HG03196 (cell line): ENCODE measurements around the gene PALLD.
A peak's percentile ranks its signal among the peaks of the same experiment; 100 is the strongest.

Experiments
- ATAC-seq: cut with Tn5 transposase; IDR thresholded peaks from one replicate; pipeline ENCODE4 v1.9.1; 2021; ENCODE audit not compliant: unreplicated experiment

PALLD gene

DNA sequence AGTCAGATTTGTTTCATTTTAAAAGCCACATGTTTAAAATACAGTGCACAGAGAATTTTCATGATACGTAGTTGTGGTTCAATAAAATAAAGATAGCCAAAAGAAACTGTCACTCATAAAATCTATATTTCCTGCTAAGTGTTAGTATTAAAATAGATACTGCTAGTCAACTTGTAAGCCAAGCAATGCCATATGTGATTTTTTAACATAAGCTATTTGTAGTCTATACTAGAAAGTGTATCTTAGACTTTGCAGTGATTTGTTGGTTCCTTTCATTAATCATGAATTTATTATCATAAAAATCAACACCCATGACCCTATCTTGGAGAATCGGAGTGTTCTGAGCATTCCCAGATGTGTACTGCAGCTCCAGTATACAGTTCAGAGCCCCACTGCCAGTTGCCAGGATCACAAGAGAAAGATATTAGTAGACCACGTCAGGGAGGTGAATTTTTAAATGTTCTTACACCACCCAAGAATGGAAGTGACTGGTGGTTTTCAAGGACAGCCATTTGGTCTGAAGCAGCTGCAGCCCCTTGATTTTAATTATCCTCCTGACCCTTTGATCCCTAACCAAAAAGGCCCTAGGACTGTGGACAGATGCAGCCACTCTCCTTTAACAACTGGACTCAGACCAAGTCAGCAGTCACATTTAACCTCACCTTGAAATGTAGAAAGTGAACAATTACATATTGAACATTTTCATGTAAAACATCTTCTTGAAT, 163.1 kb downstream of the PALLD start:
- ATAC-seq = no peak

DNA sequence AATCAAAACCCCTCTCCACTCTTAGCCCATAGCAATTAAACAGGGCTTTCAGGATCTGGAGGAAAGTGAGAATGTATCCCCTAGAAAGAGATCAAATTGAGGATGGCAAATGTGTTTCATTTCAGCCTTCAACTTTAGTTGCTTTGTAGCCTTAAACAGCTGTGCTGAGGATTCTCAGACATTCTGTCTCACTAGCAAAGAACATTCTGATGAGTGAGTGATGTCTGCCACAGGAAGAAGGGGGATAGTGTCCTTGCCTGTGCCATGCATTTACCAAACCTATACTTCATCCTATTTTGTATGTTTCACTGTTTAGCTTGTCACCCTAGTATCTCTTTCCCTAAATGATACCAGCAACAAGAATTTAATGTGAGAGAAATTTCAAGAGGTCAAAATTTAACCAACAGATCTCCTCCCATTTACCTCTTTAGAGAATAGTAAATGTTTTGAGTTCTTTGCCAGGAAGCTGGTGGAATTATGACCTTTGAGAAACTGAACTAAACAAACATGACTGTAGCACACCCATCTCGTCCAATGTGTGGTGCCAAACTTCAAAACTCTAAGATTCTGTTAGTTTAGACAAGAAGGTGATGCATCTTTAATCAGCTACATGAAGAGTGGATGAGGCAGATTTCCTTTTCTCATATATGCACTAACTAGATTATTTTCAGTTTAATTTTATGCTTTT, 165.6 kb downstream of the PALLD start:
- no peak for ATAC-seq

DNA sequence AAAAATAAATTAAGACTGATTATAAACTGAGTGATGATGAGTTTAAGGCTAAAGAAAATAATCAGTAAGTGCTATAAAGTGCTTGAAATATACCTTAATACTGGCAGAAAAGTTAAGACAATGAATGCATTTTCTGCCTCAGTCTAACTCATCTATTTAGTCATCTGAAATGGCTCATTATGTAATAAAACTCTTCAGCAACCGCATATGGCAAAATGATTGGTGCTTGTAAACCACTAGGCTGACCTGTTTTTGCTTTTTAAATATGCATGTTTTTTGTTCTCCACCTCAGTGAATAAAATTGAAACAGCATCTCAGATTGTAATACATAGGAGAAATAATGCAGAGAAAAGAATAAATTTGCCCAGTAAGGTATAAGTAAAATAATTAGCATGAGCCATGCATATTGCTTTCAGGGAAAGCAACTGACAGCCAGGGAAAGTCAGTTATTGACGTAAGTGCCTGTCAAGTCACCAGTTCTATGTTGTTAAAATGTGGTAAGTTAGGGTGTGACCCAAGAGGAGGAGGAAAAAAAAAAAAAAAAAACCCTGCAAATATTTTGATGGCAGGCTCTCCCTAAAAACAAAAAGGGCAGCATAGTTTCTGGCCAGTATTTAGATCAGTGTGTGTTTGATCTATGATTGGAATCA, 167.5 kb downstream of the PALLD start:
- ATAC-seq = no peak

DNA sequence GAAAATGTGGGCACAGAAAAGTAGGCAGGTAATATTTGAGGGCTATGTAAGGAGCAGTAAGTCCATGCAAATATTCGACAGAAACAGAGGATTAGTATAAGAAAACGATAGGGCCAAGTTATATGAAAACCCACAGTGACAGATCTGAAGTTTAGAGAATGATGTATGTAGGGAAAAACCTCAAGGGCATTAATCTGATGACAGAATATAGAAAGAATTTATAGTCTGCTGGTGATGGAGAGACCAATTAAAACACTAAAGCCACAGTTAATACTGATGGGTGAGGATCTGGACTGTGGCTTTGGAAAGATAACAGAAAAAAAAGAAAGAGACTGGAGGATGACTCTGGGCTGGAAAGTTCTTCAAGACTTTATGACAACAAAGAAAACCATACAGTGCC, 169.7 kb downstream of the PALLD start:
- ATAC-seq = no peak

DNA sequence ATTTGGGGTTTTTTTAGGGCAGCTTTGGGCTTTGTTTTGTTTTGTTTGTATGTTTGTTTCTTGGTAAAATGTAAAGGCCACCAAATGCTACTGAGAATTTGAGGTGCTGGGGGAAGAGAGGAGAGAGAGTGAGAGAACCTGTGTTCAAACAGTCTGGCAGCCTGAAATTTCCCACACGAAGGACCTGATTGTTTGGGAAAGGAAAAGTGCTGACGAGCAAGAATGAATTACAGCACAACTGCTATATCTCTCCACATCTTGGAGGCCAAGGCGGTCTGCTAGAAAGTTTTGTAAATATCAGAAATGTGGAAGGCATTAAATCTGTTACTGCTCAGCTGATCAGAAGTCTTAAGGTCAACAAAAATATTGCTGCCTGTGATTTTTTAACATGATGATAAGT, 170.5 kb downstream of the PALLD start:
- ATAC-seq = no peak

DNA sequence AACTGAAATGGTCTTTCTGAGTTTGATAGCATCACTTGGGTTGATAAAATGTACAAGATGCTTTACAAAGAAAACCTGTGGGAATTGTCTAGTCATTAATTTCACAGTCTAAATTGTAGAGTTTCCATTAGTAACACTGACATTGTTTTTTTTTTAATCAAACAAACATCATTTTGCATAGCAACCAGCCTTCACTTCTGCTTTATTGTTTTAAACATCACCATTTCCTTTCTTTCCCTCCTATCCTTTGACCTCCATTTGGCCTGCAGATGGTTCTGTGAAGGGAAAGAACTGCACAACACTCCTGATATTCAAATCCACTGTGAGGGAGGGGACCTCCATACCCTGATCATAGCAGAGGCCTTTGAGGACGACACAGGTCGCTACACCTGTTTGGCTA, 171.1 kb downstream of the PALLD start:
- ATAC-seq = no peak

DNA sequence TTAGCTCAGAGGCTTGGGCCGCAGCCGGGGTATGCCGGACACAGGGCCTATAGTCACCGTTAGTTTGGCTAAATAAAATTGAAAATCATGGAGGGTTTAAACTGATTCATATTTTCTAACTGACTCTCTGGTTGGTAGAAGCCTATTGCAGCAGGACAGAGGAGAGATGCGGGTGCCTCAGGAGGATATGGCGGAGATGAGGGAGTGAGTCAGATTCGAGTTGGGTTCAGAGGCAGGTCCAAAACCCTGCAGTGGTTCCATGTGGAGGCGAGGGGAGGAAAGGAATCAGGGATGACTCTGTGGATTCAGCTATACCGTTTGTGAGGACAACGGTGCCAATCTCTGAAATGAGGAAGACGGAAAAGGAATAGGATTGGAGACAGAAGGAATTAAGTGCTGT, 176.6 kb downstream of the PALLD start:
- no peak for ATAC-seq

DNA sequence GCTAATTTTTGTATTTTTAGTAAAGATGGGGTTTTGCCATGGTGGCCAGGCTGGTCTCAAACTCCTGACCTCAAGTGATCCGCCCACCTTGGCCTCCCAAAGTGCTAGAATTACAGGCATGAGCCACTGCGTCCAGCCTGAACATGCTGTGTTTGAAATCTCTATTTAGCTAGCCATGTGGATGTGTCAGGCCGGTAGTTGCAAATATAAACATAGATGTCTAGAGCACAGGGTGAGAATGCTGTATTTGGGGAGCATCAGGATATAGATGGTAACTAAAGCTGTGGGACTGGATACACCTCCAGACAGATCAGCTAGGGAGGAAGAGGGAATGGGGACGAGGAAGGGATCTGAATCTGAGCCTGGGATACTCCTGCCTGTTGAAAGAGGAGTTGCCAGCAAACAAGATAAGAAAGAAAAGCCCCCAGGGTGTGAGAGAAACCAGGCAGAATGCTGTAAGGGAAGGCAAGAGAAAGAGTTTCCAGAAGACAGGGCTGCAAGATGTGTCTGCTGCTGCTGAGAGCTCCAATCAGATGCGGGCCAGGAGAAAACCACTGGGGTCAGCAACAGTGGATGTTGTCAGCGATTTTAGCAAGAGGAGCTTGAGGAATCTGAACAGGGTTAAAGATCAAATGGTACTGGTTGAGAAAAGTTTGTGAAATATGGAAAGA, 177.4 kb downstream of the PALLD start:
- ATAC-seq = no peak

DNA sequence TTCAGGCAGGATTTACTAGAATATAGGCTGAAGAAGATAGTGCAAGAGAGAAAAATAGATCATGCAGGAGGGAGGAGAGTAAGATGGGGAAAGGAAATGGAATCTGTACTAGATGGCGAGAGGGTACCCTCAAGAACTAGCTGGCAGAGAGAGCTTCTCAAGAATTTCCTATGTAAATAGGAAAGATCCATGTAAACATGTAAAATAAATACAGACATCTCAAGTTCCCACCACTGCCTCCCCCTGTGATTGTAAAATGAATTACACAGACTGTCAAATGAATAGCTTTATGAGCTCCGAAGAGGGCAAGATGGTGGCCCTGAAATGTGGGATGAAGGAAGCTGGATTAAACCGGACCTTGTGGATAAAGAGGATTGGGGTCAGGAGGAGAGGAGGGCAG, 178.0 kb downstream of the PALLD start:
- ATAC-seq = no peak

DNA sequence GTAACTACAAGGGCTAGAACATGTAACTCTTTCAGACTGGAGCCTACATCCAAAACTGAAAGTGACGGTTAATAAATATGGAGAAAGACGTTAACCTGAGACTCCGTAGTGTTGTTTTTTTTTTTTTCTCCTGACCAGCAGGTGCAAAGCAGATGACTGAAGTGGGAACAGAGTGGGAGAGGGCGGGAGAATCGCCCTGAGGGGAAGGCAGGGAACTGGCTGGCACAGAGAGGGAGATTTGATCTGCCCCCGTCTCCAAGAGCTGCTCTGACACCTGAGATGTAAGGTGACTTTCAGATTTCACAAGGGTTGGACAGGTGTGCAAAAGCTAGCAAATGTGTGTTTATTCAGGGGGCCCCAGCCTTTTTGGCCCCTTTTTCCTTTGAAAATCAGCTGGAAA, 180.2 kb downstream of the PALLD start:
- no peak for ATAC-seq

DNA sequence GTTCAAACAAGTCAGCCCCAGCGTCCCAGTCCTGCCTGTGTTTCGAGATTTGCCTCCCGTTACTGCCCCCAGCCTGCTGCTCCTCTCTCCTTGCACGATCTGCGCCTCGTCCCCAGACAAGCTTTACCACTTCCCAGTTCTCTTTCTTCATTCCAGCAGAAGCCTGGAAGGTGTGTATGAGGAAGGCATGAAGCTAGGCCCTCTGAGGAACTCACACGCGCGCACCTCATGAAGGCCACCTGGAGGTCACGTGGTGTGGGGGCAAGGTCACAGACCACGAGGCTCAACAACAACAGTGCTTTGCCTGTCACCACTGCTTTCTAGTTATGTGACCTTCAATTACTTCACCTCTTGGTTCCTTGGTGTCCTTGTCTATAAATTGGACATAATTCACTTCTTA, 181.0 kb downstream of the PALLD start:
- ATAC-seq = no peak

DNA sequence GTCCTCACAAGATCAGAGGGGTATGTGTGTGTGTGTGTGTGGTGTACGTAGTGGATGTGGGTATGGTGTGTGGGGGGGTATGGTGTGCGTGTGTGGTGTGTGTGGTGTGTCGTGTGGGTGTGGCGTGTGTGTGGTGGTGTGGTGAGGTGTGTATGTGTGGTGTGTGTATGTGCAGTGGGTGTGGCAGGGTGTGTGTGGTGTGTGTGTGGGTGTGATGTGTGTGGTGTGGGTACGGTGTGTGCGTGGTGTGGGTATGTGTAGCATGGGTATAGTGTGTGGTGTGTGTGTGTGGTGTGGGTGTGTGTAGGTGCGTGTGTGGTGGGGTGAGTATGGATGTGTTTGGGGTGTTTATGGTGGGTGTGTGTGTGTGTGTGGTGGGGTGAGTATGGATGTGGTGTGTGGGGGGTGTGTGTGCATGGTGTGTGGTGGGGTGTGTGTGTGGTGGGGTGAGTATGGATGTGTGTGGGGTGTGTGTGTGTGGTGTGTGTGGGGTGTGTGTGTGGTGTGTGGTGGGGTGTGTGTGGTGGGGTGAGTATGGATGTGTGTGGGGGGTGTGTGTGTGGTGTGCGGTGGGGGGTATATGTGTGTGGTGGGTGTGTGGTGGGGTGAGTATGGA, 182.0 kb downstream of the PALLD start:
- ATAC-seq = no peak

DNA sequence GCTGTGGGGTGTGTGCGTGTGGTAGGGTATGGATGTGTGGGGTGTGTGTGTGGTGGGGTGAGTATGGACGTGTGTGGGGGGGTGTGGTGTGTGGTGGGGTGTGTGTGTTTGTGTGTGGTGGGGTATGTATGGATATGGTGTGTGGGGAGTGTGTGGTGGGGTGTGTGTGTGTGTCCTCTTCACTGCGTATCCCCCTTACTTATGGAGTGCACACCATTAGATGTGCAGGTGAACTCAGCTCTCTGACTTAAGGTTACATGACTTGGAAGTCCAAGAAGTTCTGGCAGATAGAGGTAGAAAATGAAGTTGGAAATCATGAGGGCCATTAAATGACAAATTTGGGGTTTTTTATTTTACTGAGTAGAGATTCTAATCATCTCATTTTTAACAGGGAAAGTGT, 182.5 kb downstream of the PALLD start:
- ATAC-seq = no peak

DNA sequence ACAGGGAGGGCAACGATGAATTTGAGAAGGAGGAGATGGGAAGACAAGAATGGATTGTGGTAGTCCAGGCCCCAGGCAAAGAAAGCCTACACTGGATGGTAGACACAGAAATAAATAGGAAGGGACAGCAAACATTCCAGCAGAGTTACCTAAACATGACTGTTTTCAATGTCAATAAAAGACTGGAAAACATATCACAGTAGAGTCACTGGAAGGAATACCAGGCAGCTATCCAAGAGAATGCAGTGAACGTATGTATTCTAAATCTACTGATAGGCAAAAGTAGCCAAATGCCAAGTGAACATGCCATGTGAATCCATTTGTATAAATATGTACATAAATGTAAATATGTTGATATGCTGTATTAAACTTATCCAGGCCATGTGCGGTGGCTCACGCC, 183.0 kb downstream of the PALLD start:
- no peak for ATAC-seq

DNA sequence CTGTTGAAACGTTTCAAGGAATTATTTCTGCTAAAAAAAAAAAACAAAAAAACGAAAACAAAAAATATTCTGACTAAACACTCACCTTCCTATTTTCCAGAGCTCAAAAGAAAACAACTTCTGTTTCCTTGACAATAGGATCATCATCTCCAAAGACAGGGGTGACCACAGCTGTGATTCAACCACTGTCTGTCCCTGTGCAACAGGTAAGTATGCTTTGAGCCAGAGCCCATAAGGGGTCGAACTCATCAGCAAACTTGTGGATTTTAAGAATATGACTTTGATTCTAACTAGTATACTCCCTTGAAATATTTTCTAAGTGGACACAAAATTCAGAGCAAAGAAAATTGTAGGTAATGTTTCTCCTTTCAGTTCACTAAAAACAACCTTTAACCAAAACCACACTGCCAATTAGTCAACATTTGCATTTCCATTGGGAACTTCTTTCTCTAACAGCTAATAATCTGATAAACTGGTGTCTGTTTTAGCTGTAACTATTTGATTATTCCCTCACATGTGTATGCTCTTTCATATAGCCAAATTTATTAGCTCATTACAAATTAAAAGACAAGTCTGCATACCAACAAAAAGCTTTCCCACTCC, 186.1 kb downstream of the PALLD start:
- ATAC-seq = no peak

DNA sequence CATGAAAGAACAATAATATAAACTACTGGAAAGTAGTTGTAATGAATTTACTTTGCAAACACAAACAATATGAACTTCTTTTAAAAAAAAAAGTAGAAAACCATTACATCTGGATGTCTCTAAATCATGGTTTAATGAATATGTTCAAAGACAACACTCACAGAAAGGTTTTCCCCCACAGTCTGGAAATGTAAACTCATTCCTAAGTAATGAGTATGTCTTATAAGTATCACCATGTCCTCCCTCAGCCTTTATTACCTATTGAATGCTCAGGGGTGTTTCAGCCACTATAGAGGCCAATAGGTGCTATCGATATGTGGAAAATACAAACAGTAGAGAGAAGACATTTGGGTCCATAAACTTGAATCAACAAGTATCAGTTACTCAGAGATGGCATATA, 186.7 kb downstream of the PALLD start:
- ATAC-seq = no peak

DNA sequence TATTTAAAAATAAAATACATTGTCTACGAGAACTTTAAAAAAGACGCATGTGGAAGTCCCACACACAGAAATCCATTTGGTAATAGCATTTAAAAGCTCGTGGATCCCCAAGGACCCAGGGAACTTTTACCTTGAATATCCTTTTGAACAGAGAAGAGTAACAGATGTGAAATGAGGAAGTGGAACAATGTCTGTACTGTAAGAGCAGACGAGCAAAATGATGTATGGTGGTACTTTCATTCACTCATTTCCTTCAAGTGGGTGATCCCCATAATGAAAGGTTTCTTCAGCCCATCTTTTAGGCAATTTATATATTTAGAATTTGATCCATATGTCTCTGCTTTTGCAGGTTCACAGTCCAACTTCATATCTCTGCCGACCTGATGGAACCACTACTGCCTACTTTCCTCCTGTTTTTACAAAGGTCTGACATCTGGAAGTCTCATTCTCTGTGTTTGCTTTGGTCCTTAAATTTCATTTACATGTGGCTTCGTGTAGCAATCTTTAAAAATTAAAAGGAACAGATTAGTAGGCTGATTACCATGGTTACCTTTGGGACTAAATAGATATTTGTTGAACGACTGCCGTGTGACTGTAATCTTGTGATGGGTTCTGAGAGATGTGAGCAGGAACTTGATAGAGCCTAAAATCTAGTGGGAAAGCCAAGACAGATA, 188.4 kb downstream of the PALLD start:
- peak; percentile 87 for ATAC-seq

DNA sequence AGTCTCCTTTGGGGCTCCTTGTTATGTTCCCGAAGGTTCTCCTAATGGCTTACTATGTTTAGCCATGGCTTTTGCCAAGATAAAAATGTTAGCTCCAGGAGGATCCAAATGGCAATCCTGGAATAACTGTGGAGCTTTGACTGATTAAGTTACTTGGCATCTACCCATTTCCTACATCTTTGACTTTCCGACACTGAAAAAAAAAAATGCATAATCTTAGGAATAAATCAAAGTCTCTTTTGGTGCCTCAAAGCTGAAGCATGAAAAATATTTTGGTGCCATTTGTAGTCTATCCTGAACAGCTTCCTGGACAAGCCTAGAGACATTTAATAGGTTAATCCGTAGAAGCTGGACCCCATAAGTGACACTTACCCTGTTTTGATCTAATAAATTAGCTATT, 191.7 kb downstream of the PALLD start:
- no peak for ATAC-seq

DNA sequence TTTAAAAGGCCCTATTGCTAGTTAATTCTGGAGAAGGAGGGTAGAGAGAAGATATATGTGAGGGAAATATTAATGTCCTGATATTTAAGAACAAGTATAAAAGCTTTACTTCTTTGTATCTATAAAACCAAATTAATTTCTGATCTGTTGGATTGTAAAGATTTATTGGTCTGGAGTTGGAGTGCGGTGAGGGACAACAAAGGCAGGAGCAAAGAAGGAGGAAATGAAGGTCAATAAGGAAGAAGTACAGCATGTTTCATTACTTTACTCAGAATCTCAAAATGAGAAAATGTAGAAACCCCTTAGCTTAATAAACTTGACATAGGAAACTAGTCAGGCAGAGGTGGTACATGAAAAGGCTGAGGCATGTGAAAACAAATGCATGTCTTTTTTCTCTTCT, 192.9 kb downstream of the PALLD start:
- no peak for ATAC-seq

DNA sequence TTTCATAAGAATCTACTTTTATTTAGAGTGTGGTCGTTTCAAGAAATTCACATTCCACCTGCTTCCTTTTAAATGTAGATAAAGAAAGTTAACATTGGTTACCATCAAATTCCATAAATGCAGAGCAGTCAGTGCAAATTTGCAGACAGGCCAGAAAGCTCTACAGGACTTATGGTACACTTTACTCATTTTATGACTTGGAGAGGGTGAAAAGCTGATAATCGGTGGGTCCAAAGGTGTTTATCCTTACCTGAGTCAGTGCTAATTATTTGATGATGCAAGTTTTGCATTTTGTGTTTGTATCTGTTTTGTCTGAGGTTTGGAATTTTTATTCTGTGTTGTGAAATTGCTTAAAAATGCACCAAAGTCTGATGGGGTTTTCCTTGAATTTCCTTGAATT, 193.3 kb downstream of the PALLD start:
- ATAC-seq = no peak
